Stomach (tissue), 4 donors: Measurements from ENCODE around the gene ZNF326.

Experiments
- POLR2AphosphoS5 ChIP-seq, 3 donors: sonication (generic); formaldehyde crosslinking; IDR thresholded peaks; one replicate each; pipeline ENCODE4 v1.6.1; 2016; ENCODE audit warnings: antibody characterized with exemption in 3 of 3
- TF ChIP-seq, protein P1 (sequence below), 7 experiments: fragments of 450-650 bp in 4 of 7; fragments of 200-600 bp in 3 of 7; sonication (generic) in 3 of 7; IDR thresholded peaks; one replicate each; pipeline ENCODE4 v1.5.1; 2016 to 2019; ENCODE audit warnings: antibody characterized with exemption in 7 of 7, control low read depth in 2 of 7, mild to moderate bottlenecking in 1 of 7

DNA sequence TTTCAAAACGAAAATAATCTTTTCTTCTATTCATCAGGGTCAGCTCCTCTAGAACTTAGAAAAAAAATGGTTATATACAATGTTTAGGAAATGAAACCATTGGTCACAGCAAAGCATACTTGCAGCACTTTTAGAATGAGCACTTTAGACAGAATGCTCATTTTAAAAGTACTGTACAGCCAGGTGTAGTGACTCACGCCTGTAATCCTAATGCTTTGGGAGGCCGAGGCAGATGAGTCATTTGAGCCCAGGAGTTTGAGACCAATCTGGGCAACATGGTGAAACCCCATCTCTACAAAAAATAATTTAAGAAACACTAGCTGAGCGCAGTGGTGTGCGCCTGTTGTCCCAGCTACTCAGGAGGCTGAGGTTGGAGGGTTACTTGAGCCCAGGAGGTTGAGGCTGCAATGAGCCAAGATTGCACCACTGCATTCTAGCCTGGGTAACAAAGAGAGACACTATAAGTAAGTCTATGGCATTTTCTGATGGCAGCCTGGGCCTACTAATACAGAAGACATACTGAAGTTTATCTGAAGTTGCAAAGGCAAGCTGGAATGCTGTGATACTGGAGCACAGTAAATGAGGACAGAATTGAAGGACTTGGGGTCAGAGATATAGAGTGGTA, 48.9 kb upstream of the ZNF326 start:
- TF ChIP-seq POLR2AphosphoS5 (IDR thresholded peaks at IDR 0.05) = no peak
- TF ChIP-seq, protein P1, sequence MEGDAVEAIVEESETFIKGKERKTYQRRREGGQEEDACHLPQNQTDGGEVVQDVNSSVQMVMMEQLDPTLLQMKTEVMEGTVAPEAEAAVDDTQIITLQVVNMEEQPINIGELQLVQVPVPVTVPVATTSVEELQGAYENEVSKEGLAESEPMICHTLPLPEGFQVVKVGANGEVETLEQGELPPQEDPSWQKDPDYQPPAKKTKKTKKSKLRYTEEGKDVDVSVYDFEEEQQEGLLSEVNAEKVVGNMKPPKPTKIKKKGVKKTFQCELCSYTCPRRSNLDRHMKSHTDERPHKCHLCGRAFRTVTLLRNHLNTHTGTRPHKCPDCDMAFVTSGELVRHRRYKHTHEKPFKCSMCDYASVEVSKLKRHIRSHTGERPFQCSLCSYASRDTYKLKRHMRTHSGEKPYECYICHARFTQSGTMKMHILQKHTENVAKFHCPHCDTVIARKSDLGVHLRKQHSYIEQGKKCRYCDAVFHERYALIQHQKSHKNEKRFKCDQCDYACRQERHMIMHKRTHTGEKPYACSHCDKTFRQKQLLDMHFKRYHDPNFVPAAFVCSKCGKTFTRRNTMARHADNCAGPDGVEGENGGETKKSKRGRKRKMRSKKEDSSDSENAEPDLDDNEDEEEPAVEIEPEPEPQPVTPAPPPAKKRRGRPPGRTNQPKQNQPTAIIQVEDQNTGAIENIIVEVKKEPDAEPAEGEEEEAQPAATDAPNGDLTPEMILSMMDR (IDR thresholded peaks at IDR 0.05) = no peak
